H1 (cell line): ENCODE data around the gene AGPAT4. TPM values are rescaled to one million over a fixed set of nuclear protein-coding genes. Genes with fewer than 3 reads are reported as not detected.

ENCODE experiments used
- CBX5 ChIP-seq: fragments of 300-800, 300-1000 bp; sonication (generic); IDR thresholded peaks from 2 replicates; pipeline ENCODE4 v1.7.1; 2016; ENCODE audit warnings: antibody characterized with exemption, low read length, low read depth
- JUN ChIP-seq: IDR thresholded peaks from 2 replicates; pipeline ENCODE4 v1.6.1; 2011; ENCODE audit warnings: low read depth, mild to moderate bottlenecking, improper control_type of control experiment, low read length
- JUND ChIP-seq: IDR thresholded peaks from 2 replicates; pipeline ENCODE4 v1.6.1; 2011; ENCODE audit warnings: mild to moderate bottlenecking, improper control_type of control experiment, low read length
- PHF8 ChIP-seq: fragments of 200-600 bp; sonication (generic); conservative IDR thresholded peaks from 2 replicates; pipeline ENCODE4 v1.7.1; 2012; ENCODE audit warnings: low read depth, mild to moderate bottlenecking, inconsistent platforms, low read length, moderate library complexity
- POLR2A ChIP-seq, 2 experiments: IDR thresholded peaks; 1 replicate in 1 of 2; 2 replicates in 1 of 2; pipeline ENCODE4 v1.6.1; 2011; ENCODE audit warnings: low read depth in 2 of 2, low read length in 2 of 2, mild to moderate bottlenecking in 2 of 2; ENCODE audit errors: control extremely low read depth in 1 of 2
- POU5F1 ChIP-seq: IDR thresholded peaks from 2 replicates; pipeline ENCODE4 v1.6.1; 2011; ENCODE audit warnings: low read depth, mild to moderate bottlenecking, low read length, moderate library complexity
- SRF ChIP-seq: IDR thresholded peaks from 2 replicates; pipeline ENCODE4 v1.6.1; 2011; ENCODE audit warnings: mild to moderate bottlenecking, low read depth, low read length, moderate library complexity
- polyA plus RNA-seq, 7 experiments: library from polyadenylated mRNA; depleted of rRNA in 3 of 7; stranded (reverse) in 5 of 7; unstranded in 2 of 7; fragments of >200 nt in 5 of 7; fragments of 200-250 nt in 2 of 7; gene quantifications; 1 replicate in 5 of 7; 2 replicates in 1 of 7; 4 replicates in 1 of 7; pipeline versions ENCODE4 v1.2.1 to v1.2.3, GENCODE V29; 2011 to 2013; ENCODE audit warnings: missing spikeins in 2 of 7, mixed read lengths in 2 of 7
- total RNA-seq: library from RNA; stranded (reverse); fragmentation: NEBNext Ultra II Directional; extraction: Animal tissue kit (Norgen Biotek cat#: 25700); gene quantifications from 2 replicates; pipeline ENCODE4 v1.2.1, GENCODE V29; 2021

AGPAT4 gene
- total and polyA plus RNA-seq, 2 of the 8 experiments (the other 6 are each of a cell fraction or from before 2014, with no cell fraction given), result 13.5 to 23.8 TPM

- TF ChIP-seq POLR2A (IDR thresholded peaks at IDR 0.05; ENCODE audit: control extremely low read depth in 1 of 2, low read depth in 2 of 2, low read length in 2 of 2), result no peak
- no peak for TF ChIP-seq SRF
- no peak for TF ChIP-seq JUN
- TF ChIP-seq POU5F1, result no peak
- no peak for TF ChIP-seq JUND
- no peak for TF ChIP-seq PHF8
- TF ChIP-seq CBX5, result no peak
Measured at GRCh38 chr6:161265554-161265953, 8.3 kb downstream of the AGPAT4 start (continued).
